ENCODE results near the gene MC4R.
A peak's percentile ranks its signal among the peaks of the same experiment; 100 is the strongest.

MC4R gene

DNA sequence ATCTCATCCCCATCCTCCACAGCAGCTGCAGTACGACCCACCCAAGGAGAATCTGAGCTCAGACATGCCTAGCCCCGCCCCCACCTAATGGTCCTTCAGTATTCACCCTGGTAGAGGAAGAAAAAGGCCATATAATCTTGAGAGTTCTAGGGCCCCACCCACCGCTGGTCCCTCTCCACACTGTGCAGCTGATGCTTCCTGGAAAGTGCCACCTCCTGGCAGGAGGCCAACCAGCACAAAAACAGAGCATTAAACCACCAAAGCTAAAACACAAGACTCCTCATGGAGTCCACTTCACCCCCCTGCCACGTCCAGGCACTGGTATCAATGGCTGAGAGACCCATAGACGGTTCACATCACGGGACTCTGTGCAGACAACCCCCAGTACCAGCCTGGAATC is 40.7 kb downstream of the MC4R start:
- TF ChIP-seq CTCF (conservative IDR thresholded peaks at IDR 0.05; ENCODE audit: low read depth, low read length): no peak
- H3K4me3 ChIP-seq (ENCODE audit: low read depth, low read length): no peak overlapping the region
- DNase-seq (ENCODE audit: low read depth): no peak

DNA sequence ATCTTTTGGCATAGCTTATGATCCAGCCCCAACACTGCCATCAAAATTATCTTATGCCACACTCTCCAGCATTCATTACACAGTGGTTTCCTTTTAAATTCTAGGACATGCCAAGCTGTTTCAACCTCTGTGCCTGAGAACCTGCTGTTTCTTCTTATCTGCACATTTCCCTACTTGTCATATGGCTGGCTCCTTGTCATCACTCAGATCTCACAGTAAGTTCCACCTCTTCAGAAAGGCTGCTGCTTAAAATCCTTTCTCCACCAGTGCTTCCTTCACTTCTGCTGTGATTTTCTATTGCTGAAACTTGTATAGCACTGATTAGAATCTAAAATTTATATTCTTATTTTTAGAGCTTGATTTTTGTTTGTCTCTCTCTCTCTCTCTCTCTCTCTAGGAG is 43.4 kb downstream of the MC4R start:
- no peak overlapping the region for H3K4me3 ChIP-seq (ENCODE audit: low read depth, low read length)
- no peak for DNase-seq (ENCODE audit: low read depth)
- no peak for TF ChIP-seq CTCF (conservative IDR thresholded peaks at IDR 0.05; ENCODE audit: low read depth, low read length)

DNA sequence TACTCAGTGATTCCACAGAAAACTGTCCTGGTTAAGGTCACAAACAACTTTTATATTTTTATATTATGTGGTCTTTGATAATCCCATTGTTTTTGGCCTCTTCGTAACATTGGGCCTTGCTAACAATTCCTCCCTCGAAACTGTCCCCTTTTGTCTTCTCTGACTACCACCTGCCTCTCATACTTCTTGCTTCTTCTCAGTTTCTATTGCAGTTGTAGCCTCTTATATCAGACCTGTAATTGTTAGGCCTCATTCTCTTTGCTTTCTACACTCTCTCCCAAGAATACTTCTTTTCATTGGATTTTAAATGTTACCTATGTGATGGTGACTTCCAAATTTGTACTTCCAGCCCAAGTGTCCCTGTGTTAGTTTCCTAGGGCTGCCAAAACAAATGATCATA is 44.7 kb downstream of the MC4R start:
- no peak overlapping the region for H3K4me3 ChIP-seq (ENCODE audit: low read depth, low read length)
- DNase-seq (ENCODE audit: low read depth): no peak
- no peak for TF ChIP-seq CTCF (conservative IDR thresholded peaks at IDR 0.05; ENCODE audit: low read depth, low read length)

GRCh38 chr18:60322591-60322990 is 50.0 kb downstream of the MC4R start:
- peak; percentile 28 for DNase-seq (ENCODE audit: low read depth)
- no peak overlapping the region for H3K4me3 ChIP-seq (ENCODE audit: low read depth, low read length)
- TF ChIP-seq CTCF (conservative IDR thresholded peaks at IDR 0.05; ENCODE audit: low read depth, low read length): no peak

Measured in choroid plexus epithelial cell (primary cell).